NCI-H1048 (cell line): Measurements from ENCODE around the gene RANBP17.

ENCODE experiments used
- DNase-seq: peaks from one replicate; lab custom pipeline; 2025; lab: John Stamatoyannopoulos, UW

The RANBP17 gene

GRCh38 chr5:171093598-171093997 lies 231.8 kb downstream of the RANBP17 start:
- DNase-seq = no peak

DNA sequence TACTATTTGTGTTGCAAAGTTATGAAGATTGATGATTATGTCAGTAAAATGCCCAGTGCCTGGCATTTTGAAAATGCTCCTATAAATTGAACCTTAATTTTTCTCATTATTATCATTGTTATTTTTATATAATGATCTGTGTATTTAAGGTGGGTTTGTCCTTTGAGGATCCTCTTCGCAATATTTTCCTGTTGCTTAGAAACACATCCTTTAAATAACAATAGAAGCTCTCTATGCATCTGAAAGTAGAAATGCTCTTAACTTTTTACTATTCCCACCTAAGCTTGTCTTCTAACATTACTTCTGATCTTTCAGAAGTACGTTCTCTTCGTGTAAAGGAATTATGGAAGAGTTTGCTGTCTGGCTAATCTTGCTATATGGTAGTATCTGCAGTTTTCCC lies 232.5 kb downstream of the RANBP17 start:
- DNase-seq = no peak

- DNase-seq = no peak
Measured at GRCh38 chr5:171102877-171103610, 241.2 kb downstream of the RANBP17 start.

GRCh38 chr5:171107669-171108068 lies 245.9 kb downstream of the RANBP17 start:
- no peak for DNase-seq

- no peak for DNase-seq
Measured at GRCh38 chr5:171115519-171115918, 253.7 kb downstream of the RANBP17 start.

GRCh38 chr5:171116719-171117118 lies 254.9 kb downstream of the RANBP17 start:
- no peak for DNase-seq

- DNase-seq = no peak
Measured at GRCh38 chr5:171120986-171121622, 259.3 kb downstream of the RANBP17 start.

GRCh38 chr5:171121638-171122037 lies 259.8 kb downstream of the RANBP17 start:
- DNase-seq = no peak

DNA sequence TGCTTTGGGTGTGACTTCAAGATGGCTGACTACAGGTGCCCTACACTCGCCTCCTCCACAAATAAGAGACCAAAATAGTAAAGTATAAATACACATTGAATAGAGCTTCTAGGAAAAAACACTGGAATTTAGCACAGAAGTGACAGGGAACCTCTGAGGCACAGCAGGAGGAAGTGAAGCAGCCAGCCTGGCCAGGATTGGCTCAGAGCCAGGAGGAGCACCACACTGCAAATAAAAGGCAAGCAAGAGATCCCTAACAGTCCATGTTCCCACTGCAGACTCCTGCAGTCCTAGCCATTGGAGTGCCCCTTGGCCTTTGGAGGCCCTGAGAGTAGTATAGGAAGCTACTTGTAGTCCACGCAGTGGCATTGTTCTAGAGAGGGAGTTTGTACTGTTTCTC lies 260.6 kb downstream of the RANBP17 start:
- no peak for DNase-seq

DNA sequence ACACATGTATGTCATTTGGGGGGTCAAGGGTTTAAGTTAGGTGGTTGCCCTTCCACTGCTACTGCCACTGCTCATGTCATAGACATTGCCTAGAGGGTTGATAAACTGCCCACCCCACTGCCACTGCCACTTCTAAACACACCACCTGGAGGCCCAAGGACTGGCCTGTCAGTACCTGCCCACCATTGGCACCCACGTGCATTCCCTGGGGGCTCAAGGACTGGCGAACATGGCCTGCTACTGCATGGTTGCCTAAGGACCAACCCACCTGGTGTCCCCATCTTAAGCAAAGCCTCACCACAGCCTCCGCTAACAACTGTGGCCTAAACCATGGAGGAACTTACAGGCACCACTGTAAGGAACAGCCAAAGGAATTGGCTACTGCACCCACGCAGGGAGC lies 261.6 kb downstream of the RANBP17 start:
- DNase-seq = no peak

GRCh38 chr5:171127314-171127713 lies 265.5 kb downstream of the RANBP17 start:
- DNase-seq = no peak

DNA sequence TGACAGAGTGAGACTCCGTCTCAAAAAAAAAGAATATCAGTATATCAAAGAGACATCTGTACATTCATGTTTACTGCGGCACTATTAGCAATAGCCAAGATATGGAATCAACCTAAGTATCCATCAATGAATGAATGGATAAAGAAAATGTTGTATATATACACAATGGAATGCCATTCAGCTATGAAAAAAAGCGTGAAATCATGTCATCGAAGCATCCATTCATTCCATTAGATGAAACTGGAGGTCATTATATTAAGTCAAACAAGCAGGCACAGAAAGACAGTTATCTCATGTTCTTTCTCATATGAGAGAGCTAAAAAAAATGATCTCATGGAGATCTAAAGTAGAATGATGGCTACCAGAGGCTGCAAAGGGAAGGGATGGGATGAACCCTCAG lies 266.3 kb downstream of the RANBP17 start:
- DNase-seq = no peak

DNA sequence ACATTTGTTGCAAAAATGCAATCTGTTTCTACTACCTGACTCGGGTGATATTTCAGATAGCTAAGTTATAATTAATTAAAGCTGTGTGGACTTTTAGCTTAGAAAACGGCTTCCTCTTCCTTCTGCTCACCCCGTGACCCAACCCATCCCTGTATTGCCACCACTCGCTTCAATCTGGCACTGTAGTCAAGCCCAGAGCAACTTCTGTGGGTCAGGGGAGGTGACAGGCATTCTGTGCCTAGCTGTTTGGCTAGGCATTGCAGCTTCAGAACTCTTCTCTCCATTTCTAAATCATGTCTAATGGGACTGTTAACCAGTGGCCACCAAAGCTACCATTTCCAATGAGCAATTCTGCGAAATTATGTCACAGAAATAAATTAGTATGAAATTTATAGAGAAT lies 267.5 kb downstream of the RANBP17 start:
- DNase-seq = no peak

DNA sequence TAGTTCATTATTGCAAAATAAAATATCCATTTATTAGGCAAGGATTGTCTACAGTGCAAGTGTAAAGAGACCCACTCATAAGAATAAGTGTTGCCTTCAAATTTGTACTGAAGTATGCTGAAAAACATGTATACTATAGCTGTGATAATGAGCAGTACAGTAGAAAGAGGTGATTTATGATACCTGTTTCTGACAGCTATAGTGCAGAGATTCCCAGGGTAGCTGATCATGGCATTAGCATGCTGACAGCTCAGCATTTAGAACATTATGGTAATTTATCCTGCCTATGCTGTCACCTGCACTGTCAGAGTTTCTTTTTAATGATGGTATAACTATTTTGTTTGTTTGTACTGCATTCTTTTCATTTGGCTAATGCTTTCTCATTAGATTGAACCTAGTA lies 269.7 kb downstream of the RANBP17 start:
- no peak for DNase-seq

DNA sequence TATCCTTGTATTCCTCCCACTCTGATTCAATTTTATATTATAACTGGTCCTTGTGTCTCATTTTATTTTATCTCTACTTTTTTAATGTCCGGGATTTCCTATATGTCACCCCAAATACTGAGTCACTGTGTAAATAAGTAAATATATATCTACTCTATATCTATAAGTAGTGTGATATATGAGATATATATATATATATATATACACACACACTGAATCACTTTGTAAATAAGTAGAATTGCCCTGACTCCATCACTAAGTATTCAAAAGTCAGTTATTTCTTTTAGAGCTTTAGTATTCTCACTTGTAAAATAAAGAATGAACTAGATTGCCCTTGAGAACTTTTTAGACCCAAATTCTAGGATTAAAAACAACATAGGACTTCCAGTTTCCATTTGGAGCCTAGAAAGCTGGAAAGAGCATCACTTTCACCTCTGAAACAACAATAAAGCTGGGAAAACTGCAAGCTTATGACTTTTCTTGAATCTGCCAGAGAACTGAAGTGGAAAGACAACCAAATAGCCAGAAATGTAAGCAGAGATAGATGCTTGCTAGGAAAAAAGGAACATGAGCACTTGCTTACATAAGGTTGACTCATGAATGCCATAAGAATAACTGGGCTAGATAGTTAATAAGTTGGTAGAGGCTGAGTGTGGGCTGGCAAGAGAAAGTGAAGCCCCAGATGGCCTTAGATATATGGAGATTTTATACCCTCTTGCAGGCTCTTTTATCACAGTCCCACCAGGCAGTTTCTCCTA lies 276.1 kb downstream of the RANBP17 start:
- no peak for DNase-seq

DNA sequence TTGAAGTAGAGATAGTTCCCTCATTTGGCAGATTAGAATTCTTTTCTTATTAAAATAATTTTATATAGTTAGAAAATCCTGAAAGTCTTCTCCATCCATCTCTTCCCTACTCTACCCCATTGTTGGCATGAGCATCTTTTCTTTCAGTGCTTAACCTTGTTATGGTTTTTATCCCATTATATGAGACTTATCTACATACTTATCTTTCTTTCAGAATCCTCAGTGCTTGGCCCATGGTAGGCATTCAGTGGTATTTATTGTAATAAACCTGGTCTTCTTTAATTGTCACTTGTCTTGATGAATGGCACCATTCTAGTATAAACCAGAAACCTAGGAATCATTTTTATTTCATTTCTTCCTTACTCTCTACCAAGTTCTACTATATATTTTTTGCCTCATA lies 277.4 kb downstream of the RANBP17 start:
- DNase-seq = no peak

DNA sequence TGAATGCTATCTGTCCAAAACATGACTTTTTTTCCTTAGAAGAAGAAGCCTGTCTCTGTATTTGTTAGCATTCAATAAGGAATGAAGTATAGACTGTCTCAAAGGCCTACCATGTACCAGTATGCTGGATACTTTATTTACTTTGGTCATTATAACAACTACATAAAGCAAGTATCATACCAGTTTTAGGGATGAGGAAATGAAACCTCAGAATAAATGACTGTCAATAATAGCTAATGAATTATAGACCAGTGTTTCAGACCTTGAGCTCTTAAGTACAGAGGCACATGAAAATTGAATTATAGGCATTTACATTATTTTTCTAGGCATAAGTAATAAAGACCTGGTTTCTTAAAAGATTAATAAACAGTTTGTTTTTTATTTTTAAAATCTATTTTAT lies 280.8 kb downstream of the RANBP17 start:
- DNase-seq = no peak

DNA sequence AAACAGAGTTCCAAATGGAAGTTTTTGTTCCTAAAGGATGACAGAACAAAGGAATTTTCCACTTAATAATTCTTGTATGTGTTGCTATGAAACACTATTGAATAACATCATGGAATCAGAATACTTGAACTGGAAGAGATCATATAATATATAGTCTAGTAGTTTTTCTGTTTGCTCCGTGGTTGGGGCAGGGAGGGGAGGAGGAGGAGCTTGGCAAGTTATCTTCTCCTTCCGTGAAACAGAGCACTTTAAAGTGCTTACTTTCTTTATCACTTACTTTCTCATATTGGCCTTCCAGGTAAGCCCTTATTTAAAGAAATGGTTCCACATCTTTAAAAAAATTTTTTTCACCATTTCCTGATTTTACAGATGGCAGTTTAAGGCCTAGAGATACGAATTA lies 281.4 kb downstream of the RANBP17 start:
- DNase-seq = no peak

DNA sequence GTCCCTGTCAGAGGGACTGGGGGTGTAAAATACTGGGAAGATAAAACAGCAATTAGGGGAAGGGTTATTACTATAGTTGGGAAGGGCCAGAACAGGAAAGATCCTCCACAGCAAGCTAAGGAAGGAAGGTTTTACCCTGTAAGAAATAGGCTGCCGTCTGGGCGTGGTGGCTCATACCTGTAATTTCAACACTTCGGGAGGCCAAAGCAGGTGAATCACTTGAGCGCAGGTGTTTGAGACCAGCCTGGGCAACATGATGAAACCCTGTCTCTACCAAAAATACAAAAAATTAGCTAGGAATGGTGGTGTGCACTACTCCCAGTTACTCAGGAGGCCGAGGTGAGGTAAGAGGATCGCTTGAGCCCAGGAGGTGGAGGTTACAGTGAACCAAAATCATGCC lies 282.1 kb downstream of the RANBP17 start:
- DNase-seq = no peak

GRCh38 chr5:171149333-171149732 lies 287.5 kb downstream of the RANBP17 start:
- DNase-seq = no peak

GRCh38 chr5:171149772-171150171 lies 288.0 kb downstream of the RANBP17 start:
- DNase-seq = no peak

GRCh38 chr5:171152382-171152781 lies 290.6 kb downstream of the RANBP17 start:
- DNase-seq = no peak

DNA sequence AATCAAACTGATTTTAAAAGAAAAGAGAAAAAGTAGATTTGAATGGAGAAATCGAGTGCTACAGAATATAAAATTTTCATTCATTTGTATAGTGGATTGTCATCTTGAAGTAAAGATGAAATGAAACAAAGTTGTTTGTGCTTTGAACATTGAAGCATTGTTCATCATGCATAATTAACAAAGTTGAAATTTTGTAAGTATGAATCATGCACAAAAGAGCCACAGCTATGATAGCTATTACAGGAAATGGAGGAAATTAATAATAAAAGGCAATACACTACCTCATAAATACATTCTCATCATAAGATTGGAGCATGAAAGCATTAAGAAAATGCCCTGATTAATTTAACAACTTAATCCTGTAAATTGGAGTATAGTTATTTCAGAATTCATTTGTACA lies 293.8 kb downstream of the RANBP17 start:
- DNase-seq = no peak
